H9 (cell line): ENCODE data around the gene ZNF445. TPM values are rescaled to one million over a fixed set of nuclear protein-coding genes. Genes with fewer than 3 reads are reported as not detected.
"Not testable (repeated sequence)": the region's sequence is repeated elsewhere in the genome, so short reads cannot be mapped to it uniquely, and the experiment has no call there.

Experiments used
- DNase-seq: peaks from one replicate; pipeline ENCODE4 v3.0.0-alpha.2; 2017
- H2AFZ ChIP-seq: one replicate; pipeline ENCODE4 v1.6.1; 2013; ENCODE audit warnings: mild to moderate bottlenecking, low read length, control low read depth, moderate library complexity
- H2AK5ac ChIP-seq: 2 replicates; pipeline ENCODE4 v1.6.1; 2013; ENCODE audit warnings: low read length, control low read depth, mixed read lengths; ENCODE audit not compliant: insufficient read length
- H2BK120ac ChIP-seq: one replicate; pipeline ENCODE4 v1.6.1; 2013; ENCODE audit warnings: low read depth, mild to moderate bottlenecking, low read length, control low read depth, inconsistent platforms; ENCODE audit not compliant: poor library complexity, severe bottlenecking
- H2BK12ac ChIP-seq: 2 replicates; pipeline ENCODE4 v1.6.1; 2013; ENCODE audit warnings: low read length, control low read depth, mixed read lengths, low read depth; ENCODE audit not compliant: insufficient read length
- H2BK15ac ChIP-seq: 2 replicates; pipeline ENCODE4 v1.6.1; 2013; ENCODE audit warnings: low read depth, low read length, control low read depth
- H2BK20ac ChIP-seq: one replicate; pipeline ENCODE4 v1.6.1; 2013; ENCODE audit warnings: low read depth, mild to moderate bottlenecking, low read length, control low read depth, inconsistent platforms; ENCODE audit not compliant: poor library complexity, severe bottlenecking
- H2BK5ac ChIP-seq: 2 replicates; pipeline ENCODE4 v1.6.1; 2013; ENCODE audit warnings: low read length, control low read depth, mixed read lengths; ENCODE audit not compliant: insufficient read length
- H3K14ac ChIP-seq: 2 replicates; pipeline ENCODE4 v1.6.1; 2013; ENCODE audit warnings: low read length, control low read depth; ENCODE audit not compliant: insufficient read depth
- H3K18ac ChIP-seq: 2 replicates; pipeline ENCODE4 v1.6.1; 2013; ENCODE audit warnings: low read depth, mild to moderate bottlenecking, mixed read lengths, low read length, control low read depth; ENCODE audit not compliant: insufficient read length
- H3K23ac ChIP-seq: 2 replicates; pipeline ENCODE4 v1.6.1; 2013; ENCODE audit warnings: low read length, control low read depth, mixed read lengths, low read depth; ENCODE audit not compliant: insufficient read length
- H3K23me2 ChIP-seq: 2 replicates; pipeline ENCODE4 v1.6.1; 2013; ENCODE audit warnings: low read depth, mild to moderate bottlenecking, mixed read lengths, low read length, control low read depth; ENCODE audit not compliant: insufficient read length, poor library complexity, severe bottlenecking
- H3K27ac ChIP-seq: 2 replicates; pipeline ENCODE4 v1.5.1; 2013; ENCODE audit warnings: low read length, control low read depth, mixed read lengths, low read depth; ENCODE audit not compliant: insufficient read length
- H3K27me3 ChIP-seq: 2 replicates; pipeline ENCODE4 v1.6.1; 2013; ENCODE audit warnings: low read length, control low read depth, inconsistent platforms; ENCODE audit not compliant: insufficient read depth
- H3K4ac ChIP-seq: 2 replicates; pipeline ENCODE4 v1.6.1; 2013; ENCODE audit warnings: low read depth, mild to moderate bottlenecking, control low read depth, inconsistent platforms, low read length, moderate library complexity
- H3K4me1 ChIP-seq: 2 replicates; pipeline ENCODE4 v1.6.1; 2013; ENCODE audit warnings: low read length, control low read depth, inconsistent platforms; ENCODE audit not compliant: insufficient read depth
- H3K4me2 ChIP-seq: 2 replicates; pipeline ENCODE4 v1.6.1; 2013; ENCODE audit warnings: low read length, control low read depth, mixed read lengths; ENCODE audit not compliant: insufficient read length, insufficient read depth
- H3K56ac ChIP-seq: 2 replicates; pipeline ENCODE4 v1.6.1; 2013; ENCODE audit warnings: low read depth, mild to moderate bottlenecking, mixed read lengths, low read length, control low read depth; ENCODE audit not compliant: insufficient read length
- H3K79me1 ChIP-seq: 2 replicates; pipeline ENCODE4 v1.6.1; 2013; ENCODE audit warnings: low read depth, mild to moderate bottlenecking, moderate library complexity, low read length, control low read depth, inconsistent platforms; ENCODE audit not compliant: insufficient read depth, poor library complexity, severe bottlenecking
- H3K79me2 ChIP-seq: 2 replicates; pipeline ENCODE4 v1.6.1; 2013; ENCODE audit warnings: low read length, control low read depth, inconsistent platforms; ENCODE audit not compliant: insufficient read depth
- H3K9ac ChIP-seq: 2 replicates; pipeline ENCODE4 v1.6.1; 2013; ENCODE audit warnings: low read length, control low read depth, mixed read lengths; ENCODE audit not compliant: insufficient read length; ENCODE audit errors: extremely low read depth
- H3K9me3 ChIP-seq: one replicate; pipeline ENCODE4 v1.6.1; 2013; ENCODE audit warnings: low read depth, low read length, inconsistent platforms; ENCODE audit not compliant: control insufficient read depth
- H3T11ph ChIP-seq: one replicate; pipeline ENCODE4 v1.6.1; 2013; ENCODE audit warnings: mild to moderate bottlenecking, low read length, control low read depth, inconsistent platforms
- H4K20me1 ChIP-seq: one replicate; pipeline ENCODE4 v1.6.1; 2013; ENCODE audit not compliant: control insufficient read depth, insufficient read length, insufficient read depth
- H4K5ac ChIP-seq: 2 replicates; pipeline ENCODE4 v1.6.1; 2013; ENCODE audit warnings: low read depth, mild to moderate bottlenecking, mixed read lengths, low read length, control low read depth; ENCODE audit not compliant: insufficient read length
- H4K8ac ChIP-seq: replicated peaks from 2 replicates; pipeline ENCODE4 v1.6.1; 2013; ENCODE audit warnings: low read length, control low read depth, mixed read lengths, low read depth; ENCODE audit not compliant: insufficient read length
- H4K91ac ChIP-seq: 2 replicates; pipeline ENCODE4 v1.6.1; 2013; ENCODE audit warnings: low read depth, mild to moderate bottlenecking, moderate library complexity, mixed read lengths, low read length, control low read depth; ENCODE audit not compliant: insufficient read length
- H3K27ac Mint-ChIP-seq, 3 experiments: 2 replicates in 2 of 3; 3 replicates in 1 of 3; pipeline ENCODE4 v1.8.0; 2020 to 2021; ENCODE audit warnings: mixed read lengths in 3 of 3, mild to moderate bottlenecking in 1 of 3, moderate library complexity in 1 of 3
- H3K27me3 Mint-ChIP-seq: 2 replicates; pipeline ENCODE4 v1.8.0; 2021; ENCODE audit warnings: low read depth, mild to moderate bottlenecking, moderate library complexity, mixed read lengths
- H3K36me3 Mint-ChIP-seq, 3 experiments: 2 replicates in 2 of 3; 3 replicates in 1 of 3; pipeline ENCODE4 v1.8.0; 2020 to 2021; ENCODE audit warnings: low read depth in 3 of 3, mixed read lengths in 3 of 3; ENCODE audit not compliant: insufficient read depth in 1 of 3
- H3K4me1 Mint-ChIP-seq, 2 experiments: 2 replicates each; pipeline ENCODE4 v1.8.0; 2020; ENCODE audit warnings: mixed read lengths in 2 of 2
- H3K4me3 Mint-ChIP-seq, 2 experiments: 2 replicates in 1 of 2; 3 replicates in 1 of 2; pipeline ENCODE4 v1.8.0; 2020 to 2021; ENCODE audit warnings: mild to moderate bottlenecking in 2 of 2, mixed read lengths in 2 of 2, moderate library complexity in 1 of 2
- H3K9me3 Mint-ChIP-seq, 2 experiments: 2 replicates in 1 of 2; 3 replicates in 1 of 2; pipeline ENCODE4 v1.8.0; 2020; ENCODE audit warnings: mild to moderate bottlenecking in 2 of 2, mixed read lengths in 2 of 2, moderate library complexity in 1 of 2
- WGBS: extraction: QIAGEN DNeasy Blood & Tissue Kit; methylation state at CpG from one replicate; pipeline ENCODE4 v1.1.7; 2013; ENCODE audit warnings: missing lambda C conversion rate, low lambda C conversion rate, mixed read lengths; ENCODE audit not compliant: insufficient read length; ENCODE audit errors: extremely low coverage; 5-methylcytosine and 5-hydroxymethylcytosine counted together
- total RNA-seq: library from RNA; stranded (reverse); gene quantifications from 2 replicates; pipeline ENCODE4 v1.2.1, GENCODE V29; 2021
- TF ChIP-seq, protein P1 (sequence below): fragments of 200-600 bp; sonication (generic); conservative IDR thresholded peaks from 3 replicates; pipeline ENCODE4 v1.8.0; 2021; ENCODE audit warnings: antibody characterized with exemption, mild to moderate bottlenecking

ZNF445 gene
- total RNA-seq, 1 experiment from 2014 or later, result 26.0 TPM

- no peak overlapping the region for H2AK5ac ChIP-seq
- H3K27ac Mint-ChIP-seq, result no peak overlapping the region
- H3K9ac ChIP-seq, result no peak overlapping the region
- peaks cover 3% of the 10 kb centered on the region for H3K79me1 ChIP-seq
- H3K14ac ChIP-seq, result no peak overlapping the region
- no peak overlapping the region for H3K27ac ChIP-seq
- no peaks in the 10 kb centered on the region for H3K27me3 ChIP-seq
- H3K36me3 Mint-ChIP-seq, result peaks cover 34 to 62% (median 57%) of the 10 kb centered on the region in 3 experiments
- H3K4me3 Mint-ChIP-seq, result no peak overlapping the region
- no peak overlapping the region for H3K18ac ChIP-seq
- TF ChIP-seq, protein P1, sequence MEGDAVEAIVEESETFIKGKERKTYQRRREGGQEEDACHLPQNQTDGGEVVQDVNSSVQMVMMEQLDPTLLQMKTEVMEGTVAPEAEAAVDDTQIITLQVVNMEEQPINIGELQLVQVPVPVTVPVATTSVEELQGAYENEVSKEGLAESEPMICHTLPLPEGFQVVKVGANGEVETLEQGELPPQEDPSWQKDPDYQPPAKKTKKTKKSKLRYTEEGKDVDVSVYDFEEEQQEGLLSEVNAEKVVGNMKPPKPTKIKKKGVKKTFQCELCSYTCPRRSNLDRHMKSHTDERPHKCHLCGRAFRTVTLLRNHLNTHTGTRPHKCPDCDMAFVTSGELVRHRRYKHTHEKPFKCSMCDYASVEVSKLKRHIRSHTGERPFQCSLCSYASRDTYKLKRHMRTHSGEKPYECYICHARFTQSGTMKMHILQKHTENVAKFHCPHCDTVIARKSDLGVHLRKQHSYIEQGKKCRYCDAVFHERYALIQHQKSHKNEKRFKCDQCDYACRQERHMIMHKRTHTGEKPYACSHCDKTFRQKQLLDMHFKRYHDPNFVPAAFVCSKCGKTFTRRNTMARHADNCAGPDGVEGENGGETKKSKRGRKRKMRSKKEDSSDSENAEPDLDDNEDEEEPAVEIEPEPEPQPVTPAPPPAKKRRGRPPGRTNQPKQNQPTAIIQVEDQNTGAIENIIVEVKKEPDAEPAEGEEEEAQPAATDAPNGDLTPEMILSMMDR, result no peak
- H3T11ph ChIP-seq, result no peak overlapping the region
- H3K4me1 ChIP-seq, result no peaks in the 10 kb centered on the region
- no peak overlapping the region for H4K5ac ChIP-seq
- no peak for DNase-seq
- H2BK15ac ChIP-seq, result no peak overlapping the region
- no peak overlapping the region for H3K4me2 ChIP-seq
- H3K4me1 Mint-ChIP-seq, result peaks cover 19% of the 10 kb centered on the region in 2 experiments
- WGBS, result no CpG with 5 or more reads among the region's 1 CpG
- no peak overlapping the region for H2BK5ac ChIP-seq
- H2BK12ac ChIP-seq, result no peak overlapping the region
- H2BK120ac ChIP-seq, result no peak overlapping the region
- H3K79me2 ChIP-seq, result peaks cover 4% of the 10 kb centered on the region; the same call in 1 of the 2 replicates
- no peak overlapping the region for H4K8ac ChIP-seq
- no peaks in the 10 kb centered on the region for H4K20me1 ChIP-seq
- no peak overlapping the region for H3K23ac ChIP-seq
- no peak overlapping the region for H3K56ac ChIP-seq
- no peaks in the 10 kb centered on the region for H3K27me3 Mint-ChIP-seq
- no peaks in the 10 kb centered on the region for H3K23me2 ChIP-seq
- no peak overlapping the region for H2AFZ ChIP-seq
- peaks cover 16% of the 10 kb centered on the region for H3K9me3 ChIP-seq
- peaks cover 33 to 45% of the 10 kb centered on the region in 2 experiments for H3K9me3 Mint-ChIP-seq
- H3K4ac ChIP-seq, result no peak overlapping the region
- no peak overlapping the region for H4K91ac ChIP-seq
- no peak overlapping the region for H2BK20ac ChIP-seq
Measured at GRCh38 chr3:44504566-44504965, 27.1 kb upstream of the ZNF445 start.

- not testable (repeated sequence) for H3T11ph ChIP-seq, H3K4ac ChIP-seq, H3K4me3 Mint-ChIP-seq, H3K9ac ChIP-seq, H3K18ac ChIP-seq, H2BK20ac ChIP-seq, H2BK15ac ChIP-seq, H4K8ac ChIP-seq, H2BK12ac ChIP-seq, H2AK5ac ChIP-seq, H2BK120ac ChIP-seq, H3K23me2 ChIP-seq, H2AFZ ChIP-seq, DNase-seq, H4K5ac ChIP-seq, H4K91ac ChIP-seq, H3K4me1 ChIP-seq, H3K14ac ChIP-seq, H3K56ac ChIP-seq, H3K27me3 ChIP-seq, H4K20me1 ChIP-seq, H3K4me2 ChIP-seq, H3K23ac ChIP-seq, H3K27me3 Mint-ChIP-seq, H3K79me1 ChIP-seq, H2BK5ac ChIP-seq, H3K27ac Mint-ChIP-seq, H3K79me2 ChIP-seq, H3K27ac ChIP-seq
- no CpG with 5 or more reads among the region's 2 CpGs for WGBS
- Mint-ChIP-seq H3K36me3 (peaks cover 47 to 71% (median 71%) of the 10 kb centered on the region in 3 experiments), H3K9me3 (peaks cover 45 to 59% of the 10 kb centered on the region in 2 experiments), H3K4me1 (peaks cover 9 to 12% of the 10 kb centered on the region in 2 experiments)
- peaks cover 28% of the 10 kb centered on the region for H3K9me3 ChIP-seq
Measured at GRCh38 chr3:44503178-44503577, 25.7 kb upstream of the ZNF445 start.
